Heart left ventricle (tissue), 16 donors: ENCODE results near the gene GLO1. TPM values are rescaled to one million over a fixed set of nuclear protein-coding genes. Genes with fewer than 3 reads are reported as not detected.

ENCODE experiments used
- ATAC-seq, 4 donors: fragments of 200-7000 bp; cut with Tn5 transposase; one replicate each; pipeline ENCODE4 v1.9.1; 2020 to 2022; ENCODE audit warnings: moderate library complexity in 4 of 4, mild to moderate bottlenecking in 3 of 4, moderate number of reproducible peaks in 1 of 4
- DNase-seq, 5 donors: peaks; one replicate each; pipeline ENCODE4 v3.0.0-alpha.2; 2020
- H3K27ac ChIP-seq, 12 donors: fragments of 200-600 bp; sonication (generic) in 4 of 12; one replicate each; pipeline versions ENCODE4 v1.5.0 to v1.8.0; 2016 to 2022; ENCODE audit warnings: mild to moderate bottlenecking in 2 of 12
- H3K27me3 ChIP-seq, 9 donors: fragments of 200-600 bp; sonication (generic) in 2 of 9; one replicate each; pipeline versions ENCODE4 v1.5.1 to v1.8.0; 2016 to 2022; ENCODE audit warnings: mild to moderate bottlenecking in 3 of 9
- H3K36me3 ChIP-seq, 9 donors: fragments of 200-600 bp; sonication (generic) in 2 of 9; one replicate each; pipeline versions ENCODE4 v1.5.0 to v1.8.0; 2018 to 2022; ENCODE audit warnings: mild to moderate bottlenecking in 2 of 9
- H3K4me1 ChIP-seq, 12 donors: fragments of 200-600 bp; sonication (generic) in 4 of 12; one replicate each; pipeline versions ENCODE4 v1.5.0 to v1.8.0; 2016 to 2022; ENCODE audit warnings: mild to moderate bottlenecking in 3 of 12
- H3K4me3 ChIP-seq, 12 donors: fragments of 200-600 bp; sonication (generic) in 4 of 12; one replicate each; pipeline versions ENCODE4 v1.5.0 to v1.8.0; 2017 to 2022; ENCODE audit warnings: mild to moderate bottlenecking in 9 of 12, moderate library complexity in 4 of 12
- H3K9me3 ChIP-seq, 12 donors: fragments of 200-600 bp; sonication (generic) in 4 of 12; one replicate each; pipeline versions ENCODE4 v1.5.0 to v1.8.0; 2016 to 2022; ENCODE audit warnings: mild to moderate bottlenecking in 1 of 12
- CTCF ChIP-seq, 12 donors: fragments of 200-600 bp; sonication (generic) in 4 of 12; IDR thresholded peaks; one replicate each; pipeline versions ENCODE4 v1.5.0 to v1.8.0; 2018 to 2022; ENCODE audit warnings: antibody characterized with exemption in 12 of 12, mild to moderate bottlenecking in 5 of 12
- POLR2A ChIP-seq, 2 donors: fragments of 450-650 bp; IDR thresholded peaks; one replicate each; pipeline ENCODE4 v1.6.1; 2017; ENCODE audit warnings: antibody characterized with exemption in 2 of 2, mild to moderate bottlenecking in 2 of 2, moderate library complexity in 2 of 2
- WGBS, 4 donors: extraction: QIAGEN DNeasy Blood & Tissue Kit in 2 of 4; methylation state at CpG; one replicate each; pipeline versions ENCODE4 v1.1.5 to v1.1.7; 2013 to 2018; 5-methylcytosine and 5-hydroxymethylcytosine counted together
- intact Hi-C, 10 donors: fragments of 100-400 bp; cut with DNase I; formaldehyde crosslinking; loops; one replicate each; pipeline versions ENCODE4 v1.11.1 to v1.14.2; 2022
- polyA plus RNA-seq, 2 donors: library from polyadenylated mRNA; stranded (reverse); fragments of 200-250 nt; gene quantifications; one replicate each; pipeline ENCODE4 v1.2.3, GENCODE V29; 2013
- total RNA-seq, 9 donors: library from RNA; depleted of rRNA in 2 of 9; stranded (reverse); fragments of >200 nt in 2 of 9; fragmentation: NEBNext Ultra II Directional in 3 of 9; extraction: Animal tissue kit (Norgen Biotek cat#: 25700) in 3 of 9; gene quantifications; one replicate each; pipeline versions ENCODE4 v1.1.0 to v1.2.4, GENCODE V29; 2016 to 2023
- donor health status: ischemic (EF 13 %, LVEDD 7.1; RV severe dilation, severe dysfunction).
- donor health status: healthy with polysubstance abuse.
- donor health status: DM: no; HTN: yes; CAD: no.
- donor health status: DM: no; HTN: no; CAD: no.
- donor health status: ischemic (EF 25% LVEDD 6.9; RV normal size, moderate dysfunction).
- donor health status: ischemic (EF 25% LVEDD 5.7; RV mildly dilated, moderate dysfunction).
- donor health status: healthy.
- donor health status: DM: yes; HTN: yes; CAD: no.
- donor health status: ischemic (EF 35%, LVEDD 5.7; RV mildly dilated, moderate dysfunction).
- donor health status: nonischemic (EF 11% LVEDD 7.7; RV severe dilation, severe dysfunction).
- donor health status: DM: yes; HTN: yes; CAD: no.
- donor health status: PGD.
- donor health status: ischemic (EF 29% LVEDD 5.4; RV normal size, mild dysfunction).
- donor health status: nonischemic (EF 23%, LVEDD 6.1; RV moderate dilation, normal function).

The GLO1 gene
- total and polyA plus RNA-seq, 11 donors = 73.6 to 123 (median 86.4) TPM

GRCh38 chr6:38739532-38739931 lies 36.6 kb upstream of the GLO1 start:
- no peak for DNase-seq
- Histone ChIP-seq H3K27me3 (peaks cover 0 to 25% (median 4%) of the 10 kb centered on the region in 9 donors), H3K4me1 (no peaks in the 10 kb centered on the region), H3K36me3 (no peaks in the 10 kb centered on the region), H3K9me3 (peaks cover 0 to 12% (median 0%) of the 10 kb centered on the region in 12 donors), H3K4me3 (no peak overlapping the region), H3K27ac (no peak overlapping the region)
- 41 to 61% (median 50%) methylated on average over 5 of the region's 5 CpGs for WGBS, 4 donors
- no peak for ATAC-seq
- TF ChIP-seq CTCF (IDR thresholded peaks at IDR 0.05) (peak in 6 of 12 donors; percentile 6 to 36 (median 22)), POLR2A (IDR thresholded peaks at IDR 0.05) (no peak)
- intact Hi-C loops = no loop called here

GRCh38 chr6:38738261-38738660 lies 35.3 kb upstream of the GLO1 start:
- Histone ChIP-seq H3K36me3 (no peaks in the 10 kb centered on the region), H3K27ac (no peak overlapping the region), H3K4me1 (no peaks in the 10 kb centered on the region), H3K27me3 (peaks cover 0 to 20% (median 0%) of the 10 kb centered on the region in 9 donors), H3K9me3 (peaks cover 0 to 12% (median 0%) of the 10 kb centered on the region in 12 donors), H3K4me3 (no peak overlapping the region)
- ATAC-seq (no peak), DNase-seq (no peak)
- 62 to 67% (median 63%) methylated on average over 3 of the region's 3 CpGs for WGBS, 4 donors
- no peak for TF ChIP-seq CTCF (IDR thresholded peaks at IDR 0.05)
- no peak for TF ChIP-seq POLR2A (IDR thresholded peaks at IDR 0.05)
- intact Hi-C loops = no loop called here

GRCh38 chr6:38736951-38737350 lies 34.0 kb upstream of the GLO1 start:
- intact Hi-C loops = no loop called here
- no peaks in the 10 kb centered on the region for H3K4me1 ChIP-seq
- ATAC-seq (no peak), DNase-seq (no peak)
- no peak overlapping the region for H3K27ac ChIP-seq
- no peaks in the 10 kb centered on the region for H3K36me3 ChIP-seq
- 67 to 82% (median 78%) methylated on average over 3 of the region's 3 CpGs for WGBS, 4 donors
- no peak overlapping the region for H3K4me3 ChIP-seq
- H3K9me3 ChIP-seq = peaks cover 0 to 12% (median 0%) of the 10 kb centered on the region in 12 donors
- TF ChIP-seq CTCF (IDR thresholded peaks at IDR 0.05) (no peak), POLR2A (IDR thresholded peaks at IDR 0.05) (no peak)
- H3K27me3 ChIP-seq = peaks cover 0 to 25% (median 0%) of the 10 kb centered on the region in 9 donors

GRCh38 chr6:38730140-38730862 lies 27.4 kb upstream of the GLO1 start:
- Histone ChIP-seq H3K9me3 (peaks cover 0 to 6% (median 0%) of the 10 kb centered on the region in 12 donors), H3K4me1 (no peaks in the 10 kb centered on the region), H3K27me3 (peaks cover 0 to 4% (median 0%) of the 10 kb centered on the region in 9 donors), H3K36me3 (no peaks in the 10 kb centered on the region), H3K4me3 (no peak overlapping the region), H3K27ac (no peak overlapping the region)
- DNase-seq (no peak), ATAC-seq (no peak)
- TF ChIP-seq POLR2A (IDR thresholded peaks at IDR 0.05) (no peak), CTCF (IDR thresholded peaks at IDR 0.05) (no peak)
- intact Hi-C loops = no loop called here
- 52 to 71% (median 66%) methylated on average over 4 of the region's 4 CpGs for WGBS, 4 donors
